ENCODE data around the gene MYORG.

MYORG gene

DNA sequence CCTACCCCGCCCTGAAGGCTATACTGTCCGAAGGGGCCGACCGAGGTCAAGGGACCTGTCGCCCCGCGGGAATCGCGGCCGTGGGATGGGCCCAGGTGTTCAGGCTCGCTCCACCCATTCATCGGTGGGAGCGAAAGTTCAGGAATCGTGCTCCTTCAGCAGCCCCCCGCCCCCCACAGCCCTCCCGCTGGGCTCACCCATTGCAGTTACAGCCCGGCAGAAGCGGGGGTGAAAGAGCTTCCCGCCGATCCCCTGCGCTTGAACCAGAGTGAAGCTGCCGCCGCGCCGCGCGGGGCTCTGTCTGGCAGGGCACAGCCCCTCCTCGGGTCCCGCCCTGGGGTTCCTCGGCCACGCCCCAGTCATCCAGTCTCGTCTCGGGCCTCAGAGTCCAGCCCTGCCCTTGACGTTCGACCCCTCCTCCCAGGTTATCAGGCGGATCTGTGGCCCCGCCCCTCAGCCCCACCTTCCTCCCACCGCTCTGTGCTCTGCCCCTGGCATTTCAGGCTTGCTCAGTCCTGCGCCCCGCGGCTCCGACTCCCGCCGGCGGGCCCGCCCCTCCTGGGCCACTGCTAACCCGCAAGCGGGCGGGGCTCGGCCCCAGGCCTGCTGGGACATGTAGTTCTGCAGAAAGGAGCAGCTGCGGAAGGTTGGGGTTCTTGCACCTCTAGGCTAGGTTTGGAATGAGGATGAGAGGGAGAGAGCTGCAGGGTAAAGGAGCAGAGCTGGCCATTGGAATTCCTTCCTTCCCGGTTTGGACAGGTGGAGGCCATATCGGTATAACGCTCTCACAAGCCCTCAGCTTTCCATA, at the start of gene MYORG:
TSS of gene MYORG (minus strand) at position 303 of the 808 bp plus-strand sequence. CDS start 3,955 bp downstream, outside the sequence.
- DNase-seq (ENCODE audit: low read depth): peak; percentile 96

DNA sequence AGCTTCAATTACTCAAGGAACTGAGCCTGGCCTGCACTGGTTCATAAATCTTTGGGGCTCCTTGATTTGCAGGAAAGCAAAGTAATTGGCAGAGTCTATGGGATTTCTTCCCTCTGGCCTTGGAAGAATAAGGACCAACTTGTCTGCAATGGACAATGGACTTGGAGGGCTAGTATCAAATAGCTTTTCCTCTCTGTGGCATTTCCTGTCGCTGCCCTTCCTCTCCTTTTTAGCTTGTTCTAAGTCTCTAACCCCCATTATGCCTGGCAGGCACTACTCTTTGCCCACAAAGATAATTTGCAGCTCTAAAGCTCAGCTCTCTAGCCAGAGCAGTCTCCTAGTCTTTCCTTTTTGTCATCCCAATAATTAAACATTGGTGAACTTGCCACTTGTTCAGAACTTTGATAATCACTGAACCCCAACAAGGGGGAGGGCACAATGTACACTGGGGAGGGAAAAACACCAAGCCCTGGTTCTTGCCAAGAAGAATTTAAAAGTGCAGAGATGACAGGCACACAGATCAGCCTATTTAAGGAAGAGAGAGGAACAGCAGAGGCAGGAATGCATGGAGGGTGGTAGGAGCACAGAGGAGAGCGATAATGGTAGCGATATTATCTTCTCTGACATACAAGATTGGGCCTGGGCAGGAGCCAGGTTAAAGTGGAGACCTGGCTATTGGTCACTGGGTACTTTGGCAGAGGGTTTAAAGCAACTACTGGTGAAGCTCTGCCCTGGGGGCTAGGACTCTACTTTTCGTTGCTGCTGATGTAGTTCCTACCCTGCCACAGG, 43.2 kb upstream of the MYORG start:
- DNase-seq (ENCODE audit: low read depth): no peak

DNA sequence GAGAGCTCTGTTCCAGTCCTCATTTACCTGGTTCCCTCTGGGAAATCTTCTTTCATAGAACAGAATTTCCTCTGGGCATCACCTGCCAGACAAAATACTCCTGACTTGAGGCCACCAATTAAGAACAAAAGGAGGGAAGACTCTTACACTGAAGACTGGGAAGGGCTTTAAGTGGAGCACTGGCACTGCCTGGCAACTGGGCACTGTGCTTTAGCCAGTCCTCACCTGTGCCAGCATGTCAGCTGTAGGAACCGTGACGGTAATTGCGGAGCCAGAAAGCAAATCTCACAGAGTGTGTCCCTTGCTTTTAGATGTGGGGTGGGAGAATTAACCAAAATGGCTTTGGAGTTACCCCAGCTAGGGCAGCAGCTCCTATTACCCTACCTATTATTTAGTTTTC, 41.0 kb upstream of the MYORG start:
- DNase-seq (ENCODE audit: low read depth): no peak

DNA sequence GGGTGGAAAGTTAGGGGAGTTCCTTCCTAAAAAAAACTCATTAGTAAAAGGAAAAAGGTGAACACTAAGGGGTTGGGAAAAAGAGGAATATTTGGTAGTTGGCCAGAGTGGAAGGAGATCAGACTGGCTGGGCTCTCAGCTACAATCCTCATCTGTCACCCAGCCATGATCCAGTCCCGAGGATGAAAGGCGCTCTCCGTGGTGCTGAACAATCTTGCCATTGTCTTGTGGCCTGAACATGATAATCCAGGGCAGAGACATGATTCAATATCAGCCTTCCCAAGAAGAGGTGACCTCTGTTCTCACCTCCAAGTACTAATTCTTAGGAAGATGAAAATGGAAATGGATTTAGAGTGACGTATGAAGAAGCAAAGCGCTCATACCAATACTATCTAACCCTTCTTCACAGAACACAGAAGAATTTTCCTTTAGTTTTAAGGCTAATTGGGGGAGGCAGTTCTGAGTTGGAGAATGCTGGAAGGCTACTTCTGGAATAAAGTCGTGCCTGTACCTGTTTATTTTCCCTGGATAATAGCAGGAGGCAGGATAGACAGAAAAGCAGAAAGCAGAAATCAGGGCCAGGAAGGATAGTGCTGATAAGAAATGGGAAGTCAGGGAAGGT, 36.6 kb upstream of the MYORG start:
- DNase-seq (ENCODE audit: low read depth): no peak

DNA sequence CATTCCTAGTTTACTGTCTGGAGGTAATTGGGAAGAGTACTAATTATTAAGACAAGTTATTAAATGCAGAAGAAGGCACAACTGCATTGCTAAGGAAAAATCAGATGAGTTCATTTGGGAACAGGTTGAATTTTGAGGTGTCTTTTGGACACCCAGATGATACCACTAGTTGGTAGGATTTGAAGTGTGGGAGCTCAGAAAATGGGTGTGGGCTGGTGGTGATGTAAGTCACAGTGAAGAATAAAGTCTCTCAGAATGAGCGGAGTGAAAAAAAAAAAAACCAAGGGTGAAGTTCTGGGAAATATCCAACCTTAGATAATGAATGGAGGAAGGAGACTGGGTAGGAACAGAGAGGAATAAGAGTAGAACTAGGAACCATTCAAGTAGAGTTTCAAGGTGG, 35.6 kb upstream of the MYORG start:
- no peak for DNase-seq (ENCODE audit: low read depth)

DNA sequence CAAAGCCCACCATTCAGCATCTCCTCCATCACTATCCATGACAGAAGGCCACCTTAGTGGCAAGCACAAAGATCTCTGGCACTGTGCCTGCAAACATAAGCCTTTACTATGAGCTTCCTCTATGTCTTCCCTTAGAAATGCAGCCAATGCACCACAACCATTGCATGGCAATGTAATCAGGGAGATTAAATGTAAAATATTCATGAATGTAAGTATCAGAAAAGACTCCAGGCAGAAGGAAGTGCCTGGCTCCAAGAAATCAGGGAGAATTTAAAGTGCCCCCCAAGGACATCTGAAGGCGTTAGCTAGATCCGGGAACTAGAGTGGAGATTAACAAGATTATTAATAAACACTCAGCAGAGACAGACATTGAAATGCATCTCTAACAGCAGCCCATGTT, 32.5 kb upstream of the MYORG start:
- no peak for DNase-seq (ENCODE audit: low read depth)

DNA sequence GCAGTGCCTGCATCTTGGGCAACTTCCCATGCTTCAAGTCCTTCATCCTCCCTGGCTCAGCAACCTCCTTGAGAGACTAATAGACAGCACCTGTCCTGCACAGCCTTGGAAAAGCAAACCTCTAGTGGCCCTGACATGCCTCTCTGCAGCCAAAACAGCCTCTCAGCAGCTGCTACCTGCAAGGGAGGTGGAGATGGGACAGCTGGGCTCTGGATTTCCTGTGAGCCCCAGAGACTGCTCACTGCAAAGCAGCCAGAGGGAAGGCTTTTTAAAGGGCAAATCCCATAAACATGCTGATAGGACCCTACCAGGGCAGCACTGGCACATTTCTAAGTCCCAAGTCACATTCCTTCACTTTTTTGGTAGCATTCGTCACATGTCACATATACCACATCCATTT, 31.5 kb upstream of the MYORG start:
- DNase-seq (ENCODE audit: low read depth): no peak

DNA sequence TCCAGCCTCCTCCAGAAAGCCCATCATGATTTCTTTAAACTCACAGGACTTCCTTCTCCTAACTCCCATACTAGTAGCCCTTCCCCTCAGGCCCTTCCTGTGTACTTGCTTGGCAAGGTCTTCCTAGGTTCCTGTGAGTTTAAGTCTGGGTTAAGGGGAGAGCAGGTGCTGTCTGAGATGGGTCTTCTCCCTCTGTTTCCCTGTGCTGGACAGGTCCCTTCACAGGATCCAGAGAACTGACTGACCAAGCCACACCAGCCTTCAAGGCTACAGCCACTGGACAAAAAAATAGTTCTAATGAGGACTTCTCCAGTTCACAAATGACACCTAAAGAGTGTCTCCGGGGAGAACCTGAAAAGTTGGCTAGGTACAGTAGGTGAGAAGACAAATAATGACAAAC, 29.5 kb upstream of the MYORG start:
- no peak for DNase-seq (ENCODE audit: low read depth)

DNA sequence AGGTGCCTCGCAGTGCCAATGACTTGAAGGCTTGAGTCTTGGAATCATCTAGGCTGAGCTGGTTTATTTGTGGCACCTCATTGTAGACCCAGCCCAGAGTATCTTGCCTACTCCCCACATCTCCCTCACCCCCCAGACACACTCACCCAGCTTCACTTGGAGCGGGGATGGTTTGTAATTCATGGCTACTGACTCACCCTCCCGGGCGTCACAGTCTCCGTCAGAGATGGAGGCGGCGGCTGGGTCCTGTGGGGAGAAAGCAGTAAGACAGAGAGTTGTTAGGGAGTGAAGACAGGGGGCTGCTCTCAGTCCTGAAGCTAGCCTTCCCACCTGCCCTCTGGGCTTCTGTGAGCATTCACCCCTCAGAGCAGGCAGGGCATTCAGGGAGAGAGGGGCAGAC, 29.0 kb upstream of the MYORG start:
- DNase-seq (ENCODE audit: low read depth): no peak

DNA sequence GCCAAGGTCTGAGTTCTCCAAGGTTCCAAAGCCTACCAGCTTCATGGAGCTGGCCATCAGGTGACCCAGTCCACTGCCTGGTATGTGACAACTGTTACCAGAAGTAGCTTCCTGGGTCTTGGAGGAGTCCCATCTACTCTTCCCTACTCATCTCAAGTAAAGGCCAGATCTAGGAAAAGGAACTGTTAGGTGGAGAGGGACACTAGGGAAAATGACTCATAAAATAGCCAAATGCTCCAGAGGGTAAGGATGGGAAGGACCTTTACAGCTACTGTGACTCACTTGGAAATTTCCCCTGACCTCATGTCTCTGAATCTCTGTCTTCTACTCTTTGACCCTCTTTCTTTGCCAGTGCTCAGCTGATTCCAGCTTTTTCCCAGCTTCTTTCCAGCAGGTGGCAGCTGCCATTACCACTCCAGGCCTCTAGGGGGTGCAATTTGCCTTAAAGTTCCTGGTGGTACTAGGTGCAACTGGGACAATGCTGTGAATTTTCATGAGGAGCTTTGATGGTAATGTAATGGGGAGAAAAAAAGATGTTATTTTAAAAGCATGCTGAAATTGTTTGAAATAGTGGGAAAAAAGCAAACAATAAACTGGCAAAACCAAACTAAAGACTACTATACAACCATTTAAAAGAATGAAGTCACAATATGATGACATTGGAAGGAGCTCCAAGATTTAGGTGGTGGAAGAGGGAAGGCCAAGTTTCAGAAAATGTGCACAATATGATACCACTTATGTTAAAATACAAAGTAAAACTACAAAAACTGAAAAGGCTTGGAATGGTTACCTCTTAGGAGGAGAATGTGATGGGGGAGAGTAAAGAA, 27.1 kb upstream of the MYORG start:
- no peak for DNase-seq (ENCODE audit: low read depth)

DNA sequence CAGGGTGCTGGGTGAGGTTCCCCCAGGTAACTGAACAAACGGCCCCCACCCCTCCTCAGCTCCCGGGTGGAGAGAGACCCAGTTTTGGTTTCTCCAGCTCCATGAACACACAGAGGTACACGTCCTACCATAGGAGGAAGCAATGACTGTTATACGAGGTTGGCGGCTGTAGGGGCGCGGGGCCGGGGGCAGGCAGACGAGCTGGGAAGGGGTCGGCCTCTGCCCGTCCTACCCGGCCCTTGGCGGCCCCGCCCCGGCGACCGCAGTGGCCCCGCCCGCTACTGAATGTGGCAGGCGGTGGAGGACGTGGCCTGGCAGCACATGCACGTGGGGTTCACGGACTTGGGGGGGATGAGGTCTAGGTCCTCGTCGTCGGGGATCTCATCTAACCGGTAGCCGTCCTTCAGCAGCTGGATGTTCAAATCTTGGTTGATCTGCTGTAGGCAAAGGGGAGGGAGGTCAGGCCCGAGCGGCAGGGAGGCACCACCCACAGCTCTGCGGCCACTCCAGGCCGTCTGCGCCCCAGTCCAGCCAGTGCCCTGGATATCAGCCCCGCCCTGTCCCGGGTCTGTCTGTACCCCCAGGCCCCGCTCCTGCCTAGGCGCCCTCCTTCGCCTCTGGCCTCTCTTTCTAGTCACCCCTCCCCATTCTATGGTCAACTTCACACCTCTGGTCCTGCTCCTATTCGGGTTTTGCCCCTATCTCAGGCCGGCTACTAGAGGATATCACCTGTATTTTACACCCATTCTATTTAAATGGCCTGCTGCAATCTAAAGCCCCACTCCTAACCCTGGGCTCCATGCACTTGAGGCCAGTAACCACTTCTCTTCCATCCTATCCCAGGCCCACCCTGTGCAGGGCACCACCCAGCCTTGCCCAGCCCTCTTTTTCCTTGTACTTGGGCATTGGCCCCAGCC, 24.2 kb upstream of the MYORG start:
- DNase-seq (ENCODE audit: low read depth): no peak

DNA sequence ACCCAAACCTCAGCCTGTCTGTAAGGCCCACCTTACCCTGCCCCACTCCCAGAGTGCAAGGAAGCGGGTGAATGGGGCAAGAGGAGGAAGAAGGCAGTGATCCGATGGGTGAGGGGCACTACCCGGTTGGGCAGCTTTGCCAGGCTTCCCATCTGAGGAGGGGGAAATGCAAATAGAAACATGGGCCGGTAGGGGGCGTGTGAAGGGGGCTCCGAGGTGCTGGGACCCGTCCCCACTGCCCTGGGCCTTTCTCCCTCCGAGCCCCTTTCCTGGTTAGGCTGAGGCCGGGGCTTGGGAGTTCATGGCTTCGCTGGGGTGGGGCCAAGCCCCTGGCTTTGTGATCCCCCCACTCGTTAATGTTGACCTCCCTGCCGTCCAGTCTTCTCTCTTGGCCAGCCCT, 23.6 kb upstream of the MYORG start:
- no peak for DNase-seq (ENCODE audit: low read depth)

DNA sequence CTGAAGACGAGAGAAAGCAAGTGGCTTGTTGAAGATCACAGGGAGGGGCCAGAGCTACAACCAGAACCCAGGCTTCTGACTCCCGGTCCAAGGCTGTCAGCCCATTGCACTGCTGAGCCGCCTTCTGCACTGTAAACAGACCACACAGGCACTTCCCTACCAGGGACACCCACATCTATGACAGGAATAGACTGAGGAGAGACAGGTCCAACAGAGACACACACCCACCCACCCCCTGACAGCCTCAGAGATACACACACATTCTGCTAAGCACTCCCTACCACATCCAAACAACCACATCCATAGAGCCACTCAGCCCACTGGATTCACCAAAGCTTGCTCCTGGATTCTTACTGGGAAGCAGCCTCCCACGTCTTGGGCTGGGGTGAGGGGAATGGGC, 23.0 kb upstream of the MYORG start:
- no peak for DNase-seq (ENCODE audit: low read depth)

DNA sequence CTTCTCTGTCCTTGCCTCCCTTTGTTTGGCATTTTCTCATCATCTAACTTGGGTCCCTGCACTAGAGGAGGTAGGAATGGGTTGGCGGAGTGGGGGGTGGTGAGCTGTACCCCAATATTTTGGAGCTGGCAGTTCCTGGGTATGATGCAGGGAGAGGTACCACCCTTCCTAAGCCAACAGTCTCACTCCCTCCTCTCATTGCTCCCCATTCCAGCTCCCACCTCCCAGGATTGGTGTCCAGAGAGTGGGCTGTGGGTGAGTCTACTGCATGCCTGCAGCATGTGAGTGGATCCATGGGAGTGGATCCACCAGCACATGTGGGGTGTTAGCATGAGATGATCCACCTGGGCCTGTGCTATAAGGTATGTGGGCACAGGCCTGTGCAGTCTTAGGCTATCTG, 22.2 kb upstream of the MYORG start:
- DNase-seq (ENCODE audit: low read depth): no peak

DNA sequence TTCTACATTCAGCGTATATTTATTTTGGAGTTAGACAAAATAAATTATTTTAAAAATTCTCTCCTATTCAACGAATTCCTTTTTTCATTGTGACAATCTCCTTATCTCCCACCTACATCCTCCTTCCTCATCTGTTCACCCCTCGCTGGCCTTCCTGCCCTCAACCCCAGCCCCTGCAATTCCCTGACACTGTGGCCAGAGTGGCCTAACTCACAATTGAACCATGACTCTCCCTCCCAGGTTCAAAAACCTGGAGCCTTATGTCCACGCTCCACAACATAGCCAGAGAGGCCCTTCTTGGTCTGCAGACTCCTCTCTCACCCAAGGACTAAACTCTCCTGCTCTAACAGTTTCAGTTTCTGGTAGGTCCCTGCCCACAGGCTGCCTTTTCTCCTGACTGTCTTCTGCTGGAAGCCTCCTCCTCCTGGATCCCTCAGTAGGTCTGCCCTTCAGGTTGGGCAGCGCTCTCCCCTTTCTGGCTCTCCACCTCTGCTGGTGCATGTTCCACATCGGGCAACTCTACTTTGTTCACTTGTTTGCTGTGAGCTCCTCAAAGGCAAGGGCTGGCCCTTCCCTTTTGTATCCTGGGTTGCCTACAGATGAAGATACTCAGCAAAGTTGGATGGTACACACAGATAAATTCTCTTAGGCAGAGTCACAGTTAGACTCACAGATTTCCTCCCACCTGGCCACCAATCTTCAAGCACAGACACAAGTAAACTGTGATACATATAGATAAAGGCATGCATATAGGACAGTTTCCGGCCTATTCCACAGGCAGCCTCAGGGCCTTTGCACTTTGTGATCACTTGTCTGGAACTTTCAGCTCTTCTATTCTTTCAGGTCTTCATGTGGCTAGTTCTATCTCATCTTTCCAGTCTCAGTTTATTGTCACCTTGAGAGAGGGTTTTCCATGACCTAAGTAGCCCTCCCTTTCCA, 19.8 kb upstream of the MYORG start:
- no peak for DNase-seq (ENCODE audit: low read depth)

DNA sequence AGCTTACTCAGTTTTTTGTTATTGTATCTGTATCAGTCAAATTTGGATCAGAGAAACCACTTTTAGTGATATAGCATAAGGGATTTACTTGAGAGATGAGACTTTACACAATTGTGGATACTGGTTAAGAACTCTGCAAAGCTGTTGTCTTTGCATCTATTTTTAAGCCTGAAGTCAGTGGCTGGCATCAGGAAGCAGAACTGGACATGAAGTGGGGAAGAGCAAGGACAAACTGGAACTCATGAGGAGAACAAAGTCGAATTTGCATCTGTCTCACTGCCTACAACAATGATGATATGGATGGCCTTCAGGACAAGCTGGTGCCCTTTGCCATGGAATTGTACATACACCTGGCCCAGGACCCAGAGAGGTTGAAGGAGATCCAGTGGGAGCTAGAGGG, 15.8 kb upstream of the MYORG start:
- no peak for DNase-seq (ENCODE audit: low read depth)

DNA sequence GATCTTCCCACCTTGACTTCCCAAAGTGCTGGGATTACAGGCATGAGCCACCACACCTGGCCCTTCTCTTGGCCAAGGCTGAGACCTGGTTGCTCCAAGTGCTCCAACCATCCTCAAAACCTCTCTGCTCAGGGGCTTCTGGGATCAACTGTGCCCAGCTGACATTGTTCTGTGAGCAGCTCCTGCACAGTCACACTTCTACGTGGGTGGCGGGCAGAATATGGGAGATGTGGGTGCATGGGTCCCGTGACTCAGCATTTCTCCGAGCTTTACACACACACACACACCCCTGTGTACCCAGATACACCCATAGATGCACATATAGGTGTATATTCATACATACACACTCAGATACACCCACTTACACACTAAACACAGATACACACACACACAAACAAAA, 10.5 kb upstream of the MYORG start:
- no peak for DNase-seq (ENCODE audit: low read depth)

DNA sequence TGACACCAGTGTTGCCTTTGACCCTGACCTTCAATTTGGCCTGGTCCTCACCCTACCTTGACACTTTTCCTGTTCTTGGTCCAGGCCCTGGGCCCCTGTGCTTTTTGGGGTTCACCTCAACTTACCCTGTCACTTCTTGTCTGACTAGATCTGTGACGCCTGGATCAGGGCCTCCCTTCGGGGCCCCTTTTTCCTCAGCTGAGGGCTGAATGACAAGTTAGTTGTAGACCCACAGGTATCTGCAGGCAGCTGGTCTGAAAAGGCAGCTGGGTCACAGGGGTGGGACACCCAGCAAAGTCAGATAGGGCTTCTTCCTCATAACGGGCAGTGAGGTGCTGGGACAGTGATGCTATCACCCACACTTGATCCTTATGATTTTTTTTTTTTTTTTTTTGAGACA, 10.0 kb upstream of the MYORG start:
- DNase-seq (ENCODE audit: low read depth): no peak

DNA sequence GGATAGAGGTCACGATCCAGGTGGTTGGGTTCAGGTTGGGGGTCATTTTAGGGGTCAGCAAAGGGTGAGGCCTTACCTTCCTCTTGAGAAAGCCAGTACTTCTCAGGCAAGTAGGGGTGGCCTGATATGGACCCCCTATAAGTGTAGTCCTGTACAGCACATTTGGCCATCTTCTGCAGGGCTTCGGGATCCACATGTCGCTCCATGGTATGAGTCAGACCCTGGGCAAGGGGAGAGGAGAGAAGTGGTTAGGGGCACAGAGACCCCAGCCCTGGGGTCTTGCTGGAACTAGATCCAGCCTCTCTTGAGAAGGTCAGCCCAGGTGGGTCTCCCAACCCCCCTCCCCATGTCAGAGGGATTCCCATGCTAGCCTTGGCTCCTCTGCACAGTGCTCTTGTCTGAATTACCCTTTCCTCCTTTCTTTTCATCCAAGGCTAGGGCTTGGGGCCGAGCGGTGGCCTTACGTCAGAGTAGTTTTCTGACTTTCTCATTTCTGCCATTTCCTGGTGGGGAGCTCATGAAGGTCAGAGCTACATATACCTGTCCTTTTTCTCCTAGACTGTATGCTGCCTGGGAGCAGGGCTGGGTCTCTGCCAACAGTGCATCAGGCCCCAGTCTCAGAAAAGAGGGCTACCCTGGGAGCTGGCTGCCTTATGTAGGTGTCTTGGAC, 9.0 kb upstream of the MYORG start:
- DNase-seq (ENCODE audit: low read depth): no peak
